ENCODE measurements around the gene CCNA2.

Gene CCNA2

GRCh38 chr4:121783210-121783609, 40.5 kb downstream of the CCNA2 start:
- Histone ChIP-seq H3K4me1 (ENCODE audit: control insufficient read depth, insufficient read depth, low read length, poor library complexity, severe bottlenecking) (no peaks in the 10 kb centered on the region), H3K27me3 (replicated peaks; ENCODE audit: control insufficient read depth, insufficient read depth, low read length, poor library complexity, severe bottlenecking) (no peaks in the 10 kb centered on the region), H3K4me3 (ENCODE audit: insufficient read depth, low read depth, low read length, poor library complexity, severe bottlenecking) (no peak overlapping the region), H3K27ac (ENCODE audit: insufficient read depth, low read length, poor library complexity, severe bottlenecking) (no peak overlapping the region), H3K36me3 (ENCODE audit: control insufficient read depth, insufficient read depth, low read length) (no peaks in the 10 kb centered on the region), H3K9me3 (ENCODE audit: control insufficient read depth, low read length) (peaks cover 5% of the 10 kb centered on the region)
- no peak for DNase-seq

GRCh38 chr4:121778991-121779628, 44.6 kb downstream of the CCNA2 start:
- no peaks in the 10 kb centered on the region for H3K27me3 ChIP-seq (replicated peaks; ENCODE audit: control insufficient read depth, insufficient read depth, low read length, poor library complexity, severe bottlenecking)
- DNase-seq, result no peak
- H3K4me3 ChIP-seq (ENCODE audit: insufficient read depth, low read depth, low read length, poor library complexity, severe bottlenecking), result no peak overlapping the region
- peaks cover 3% of the 10 kb centered on the region for H3K9me3 ChIP-seq (ENCODE audit: control insufficient read depth, low read length)
- H3K36me3 ChIP-seq (ENCODE audit: control insufficient read depth, insufficient read depth, low read length), result no peaks in the 10 kb centered on the region
- no peak overlapping the region for H3K27ac ChIP-seq (ENCODE audit: insufficient read depth, low read length, poor library complexity, severe bottlenecking)
- H3K4me1 ChIP-seq (ENCODE audit: control insufficient read depth, insufficient read depth, low read length, poor library complexity, severe bottlenecking), result no peaks in the 10 kb centered on the region

- H3K4me3 ChIP-seq (ENCODE audit: insufficient read depth, low read depth, low read length, poor library complexity, severe bottlenecking), result no peak overlapping the region
- no peaks in the 10 kb centered on the region for H3K27me3 ChIP-seq (replicated peaks; ENCODE audit: control insufficient read depth, insufficient read depth, low read length, poor library complexity, severe bottlenecking)
- DNase-seq, result no peak
- no peaks in the 10 kb centered on the region for H3K36me3 ChIP-seq (ENCODE audit: control insufficient read depth, insufficient read depth, low read length)
- H3K9me3 ChIP-seq (ENCODE audit: control insufficient read depth, low read length), result no peaks in the 10 kb centered on the region
- H3K27ac ChIP-seq (ENCODE audit: insufficient read depth, low read length, poor library complexity, severe bottlenecking), result no peak overlapping the region
- H3K4me1 ChIP-seq (ENCODE audit: control insufficient read depth, insufficient read depth, low read length, poor library complexity, severe bottlenecking), result no peaks in the 10 kb centered on the region
Measured at GRCh38 chr4:121777625-121778024, 46.1 kb downstream of the CCNA2 start.

GRCh38 chr4:121776610-121777401, 46.9 kb downstream of the CCNA2 start:
- H3K27ac ChIP-seq (ENCODE audit: insufficient read depth, low read length, poor library complexity, severe bottlenecking), result no peak overlapping the region

GRCh38 chr4:121773883-121774282, 49.8 kb downstream of the CCNA2 start:
- DNase-seq, result no peak
- no peaks in the 10 kb centered on the region for H3K9me3 ChIP-seq (ENCODE audit: control insufficient read depth, low read length)
- H3K27ac ChIP-seq (ENCODE audit: insufficient read depth, low read length, poor library complexity, severe bottlenecking), result no peak overlapping the region
- no peak overlapping the region for H3K4me3 ChIP-seq (ENCODE audit: insufficient read depth, low read depth, low read length, poor library complexity, severe bottlenecking)
- no peaks in the 10 kb centered on the region for H3K27me3 ChIP-seq (replicated peaks; ENCODE audit: control insufficient read depth, insufficient read depth, low read length, poor library complexity, severe bottlenecking)
- H3K36me3 ChIP-seq (ENCODE audit: control insufficient read depth, insufficient read depth, low read length), result no peaks in the 10 kb centered on the region
- no peaks in the 10 kb centered on the region for H3K4me1 ChIP-seq (ENCODE audit: control insufficient read depth, insufficient read depth, low read length, poor library complexity, severe bottlenecking)

More at GRCh38 chr4:121776610-121777401, 46.9 kb downstream of the CCNA2 start:
- H3K36me3 ChIP-seq (ENCODE audit: control insufficient read depth, insufficient read depth, low read length), result no peaks in the 10 kb centered on the region
- DNase-seq, result no peak
- no peaks in the 10 kb centered on the region for H3K9me3 ChIP-seq (ENCODE audit: control insufficient read depth, low read length)
- H3K4me3 ChIP-seq (ENCODE audit: insufficient read depth, low read depth, low read length, poor library complexity, severe bottlenecking), result no peak overlapping the region
- no peaks in the 10 kb centered on the region for H3K4me1 ChIP-seq (ENCODE audit: control insufficient read depth, insufficient read depth, low read length, poor library complexity, severe bottlenecking)
- H3K27me3 ChIP-seq (replicated peaks; ENCODE audit: control insufficient read depth, insufficient read depth, low read length, poor library complexity, severe bottlenecking), result no peaks in the 10 kb centered on the region

GRCh38 chr4:121771869-121772268, 51.8 kb downstream of the CCNA2 start:
- Histone ChIP-seq H3K9me3 (ENCODE audit: control insufficient read depth, low read length) (no peaks in the 10 kb centered on the region), H3K27ac (ENCODE audit: insufficient read depth, low read length, poor library complexity, severe bottlenecking) (no peak overlapping the region), H3K36me3 (ENCODE audit: control insufficient read depth, insufficient read depth, low read length) (no peaks in the 10 kb centered on the region), H3K4me3 (ENCODE audit: insufficient read depth, low read depth, low read length, poor library complexity, severe bottlenecking) (no peak overlapping the region), H3K27me3 (replicated peaks; ENCODE audit: control insufficient read depth, insufficient read depth, low read length, poor library complexity, severe bottlenecking) (no peaks in the 10 kb centered on the region), H3K4me1 (ENCODE audit: control insufficient read depth, insufficient read depth, low read length, poor library complexity, severe bottlenecking) (no peaks in the 10 kb centered on the region)
- DNase-seq, result no peak

GRCh38 chr4:121769341-121769740, 54.3 kb downstream of the CCNA2 start:
- no peak overlapping the region for H3K27ac ChIP-seq (ENCODE audit: insufficient read depth, low read length, poor library complexity, severe bottlenecking)

GRCh38 chr4:121767166-121767565, 56.5 kb downstream of the CCNA2 start:
- Histone ChIP-seq H3K4me3 (ENCODE audit: insufficient read depth, low read depth, low read length, poor library complexity, severe bottlenecking) (no peak overlapping the region), H3K27me3 (replicated peaks; ENCODE audit: control insufficient read depth, insufficient read depth, low read length, poor library complexity, severe bottlenecking) (peaks cover 23% of the 10 kb centered on the region), H3K4me1 (ENCODE audit: control insufficient read depth, insufficient read depth, low read length, poor library complexity, severe bottlenecking) (peaks cover 10% of the 10 kb centered on the region), H3K27ac (ENCODE audit: insufficient read depth, low read length, poor library complexity, severe bottlenecking) (no peak overlapping the region), H3K9me3 (ENCODE audit: control insufficient read depth, low read length) (no peaks in the 10 kb centered on the region), H3K36me3 (ENCODE audit: control insufficient read depth, insufficient read depth, low read length) (no peaks in the 10 kb centered on the region)
- no peak for DNase-seq

More at GRCh38 chr4:121769341-121769740, 54.3 kb downstream of the CCNA2 start:
- no peak for DNase-seq
- no peak overlapping the region for H3K4me3 ChIP-seq (ENCODE audit: insufficient read depth, low read depth, low read length, poor library complexity, severe bottlenecking)
- peaks cover 9% of the 10 kb centered on the region for H3K4me1 ChIP-seq (ENCODE audit: control insufficient read depth, insufficient read depth, low read length, poor library complexity, severe bottlenecking)
- no peaks in the 10 kb centered on the region for H3K36me3 ChIP-seq (ENCODE audit: control insufficient read depth, insufficient read depth, low read length)
- peaks cover 12% of the 10 kb centered on the region for H3K27me3 ChIP-seq (replicated peaks; ENCODE audit: control insufficient read depth, insufficient read depth, low read length, poor library complexity, severe bottlenecking)
- H3K9me3 ChIP-seq (ENCODE audit: control insufficient read depth, low read length), result no peaks in the 10 kb centered on the region

Measured in effector memory CD4-positive, alpha-beta T cell (primary cell).